Right lobe of liver (tissue), 6 donors: ENCODE measurements around the gene C11orf21. TPM values are rescaled to one million over a fixed set of nuclear protein-coding genes. Genes with fewer than 3 reads are reported as not detected.

Experiments used
- ATAC-seq, 4 donors: fragments of 200-7000 bp; cut with Tn5 transposase; one replicate each; pipeline ENCODE4 v1.9.1; 2020; ENCODE audit warnings: mild to moderate bottlenecking in 4 of 4, moderate library complexity in 4 of 4
- DNase-seq, 3 donors: peaks; one replicate each; pipeline ENCODE4 v3.0.0-alpha.2; 2020
- H3K27ac ChIP-seq, 3 donors: fragments of 200-600 bp; one replicate each; pipeline ENCODE4 v1.8.0; 2022
- H3K27me3 ChIP-seq, 2 donors: fragments of 200-600 bp; one replicate each; pipeline ENCODE4 v1.8.0; 2022
- H3K36me3 ChIP-seq, 4 donors: fragments of 200-600 bp; sonication (generic) in 1 of 4; one replicate each; pipeline versions ENCODE4 v1.5.1 to v1.8.0; 2017 to 2022; ENCODE audit warnings: control low read depth in 1 of 4
- H3K4me1 ChIP-seq, 4 donors: fragments of 200-600 bp; sonication (generic) in 1 of 4; one replicate each; pipeline versions ENCODE4 v1.5.1 to v1.8.0; 2017 to 2022; ENCODE audit warnings: control low read depth in 1 of 4
- H3K4me3 ChIP-seq, 3 donors: fragments of 200-600 bp; one replicate each; pipeline ENCODE4 v1.8.0; 2022
- H3K9me3 ChIP-seq, 4 donors: fragments of 200-600 bp; sonication (generic) in 1 of 4; one replicate each; pipeline versions ENCODE4 v1.5.1 to v1.8.0; 2017 to 2022; ENCODE audit warnings: control low read depth in 1 of 4
- CTCF ChIP-seq, 4 donors: fragments of 200-600 bp in 3 of 4; fragments of 450-650 bp in 1 of 4; IDR thresholded peaks; one replicate each; pipeline versions ENCODE4 v1.5.1 to v1.8.0; 2016 to 2022; ENCODE audit warnings: antibody characterized with exemption in 4 of 4, mild to moderate bottlenecking in 2 of 4
- POLR2A ChIP-seq: fragments of 450-650 bp; IDR thresholded peaks from one replicate; pipeline ENCODE4 v1.6.1; 2017; ENCODE audit warnings: antibody characterized with exemption, mild to moderate bottlenecking
- WGBS: methylation state at CpG from one replicate; pipeline ENCODE4 v1.1.6; 2018; ENCODE audit warnings: low coverage, low lambda C conversion rate; ENCODE audit not compliant: insufficient coverage; ENCODE audit errors: missing lambda C conversion rate; 5-methylcytosine and 5-hydroxymethylcytosine counted together
- intact Hi-C, 2 donors: fragments of 100-400 bp; cut with DNase I; formaldehyde crosslinking; loops; one replicate each; pipeline versions ENCODE4 v1.11.2 to v1.14.1; 2022
- total RNA-seq, 6 experiments: library from RNA; depleted of rRNA in 2 of 6; stranded (reverse); fragments of >200 nt in 2 of 6; fragmentation: NEBNext Ultra II Directional in 3 of 6; extraction: Animal tissue kit (Norgen Biotek cat#: 25700) in 3 of 6; gene quantifications; one replicate each; pipeline versions ENCODE4 v1.1.0 to v1.2.4, GENCODE V29; 2016 to 2023
- donor health status: DM: no; HTN: yes; CAD: no.
- donor health status: DM: no; HTN: no; CAD: no.
- donor health status: DM: no; HTN: no; CAD: no.
- donor health status: DM: no; HTN: yes; CAD: no.
- donor health status: DM: no; HTN: yes; CAD: no.

Gene C11orf21
- total RNA-seq, 6 experiments from 2014 or later: 0.25 to 0.51 (median 0.39) TPM

GRCh38 chr11:2252018-2252417, 49.7 kb downstream of the C11orf21 start:
- TF ChIP-seq CTCF (IDR thresholded peaks at IDR 0.05) (no peak), POLR2A (no peak)
- no peak overlapping the region for H3K27ac ChIP-seq
- H3K4me1 ChIP-seq: no peaks in the 10 kb centered on the region
- no peaks in the 10 kb centered on the region for H3K27me3 ChIP-seq
- DNase-seq (no peak), ATAC-seq (no peak)
- intact Hi-C loops: no loop called here
- no peaks in the 10 kb centered on the region for H3K36me3 ChIP-seq
- no peaks in the 10 kb centered on the region for H3K9me3 ChIP-seq
- WGBS: 77% methylated on average over 6 of the region's 6 CpGs
- H3K4me3 ChIP-seq: no peak overlapping the region

GRCh38 chr11:2251138-2251537, 50.6 kb downstream of the C11orf21 start:
- no peak overlapping the region for H3K4me3 ChIP-seq
- intact Hi-C loops: no loop called here
- H3K36me3 ChIP-seq: no peaks in the 10 kb centered on the region
- no peak for DNase-seq
- no peaks in the 10 kb centered on the region for H3K27me3 ChIP-seq
- H3K9me3 ChIP-seq: no peaks in the 10 kb centered on the region
- TF ChIP-seq CTCF (IDR thresholded peaks at IDR 0.05) (no peak), POLR2A (no peak)
- no peak for ATAC-seq
- WGBS: 100% methylated on average over 2 of the region's 6 CpGs
- H3K27ac ChIP-seq: no peak overlapping the region
- no peaks in the 10 kb centered on the region for H3K4me1 ChIP-seq

- intact Hi-C loops: no loop called here
- 93% methylated on average over 5 of the region's 8 CpGs for WGBS
- Histone ChIP-seq H3K27ac (no peak overlapping the region), H3K36me3 (no peaks in the 10 kb centered on the region), H3K27me3 (no peaks in the 10 kb centered on the region), H3K9me3 (no peaks in the 10 kb centered on the region), H3K4me3 (no peak overlapping the region), H3K4me1 (no peaks in the 10 kb centered on the region)
- ATAC-seq: peak in 2 of 4 donors; percentile 25 to 65
- TF ChIP-seq POLR2A: no peak
- no peak for TF ChIP-seq CTCF (IDR thresholded peaks at IDR 0.05)
- DNase-seq: peak in 1 of 3 donors; percentile 20
Measured at GRCh38 chr11:2250485-2250884, 51.2 kb downstream of the C11orf21 start.

GRCh38 chr11:2250041-2250440, 51.7 kb downstream of the C11orf21 start:
- no peaks in the 10 kb centered on the region for H3K9me3 ChIP-seq
- intact Hi-C loops: no loop called here
- TF ChIP-seq POLR2A: no peak
- TF ChIP-seq CTCF (IDR thresholded peaks at IDR 0.05): no peak
- DNase-seq (peak in 1 of 3 donors; percentile 31), ATAC-seq (no peak)
- no peaks in the 10 kb centered on the region for H3K27me3 ChIP-seq
- no peak overlapping the region for H3K27ac ChIP-seq
- H3K4me3 ChIP-seq: no peak overlapping the region
- no CpG with 5 or more reads among the region's 9 CpGs for whole genome bisulfite sequencing
- H3K4me1 ChIP-seq: no peaks in the 10 kb centered on the region
- H3K36me3 ChIP-seq: no peaks in the 10 kb centered on the region
